ENCODE results near the gene PCYT2.
A peak's percentile ranks its signal among the peaks of the same experiment; 100 is the strongest.

PCYT2 gene

GRCh38 chr17:81934850-81935708, 23.9 kb upstream of the PCYT2 start:
- DNase-seq: no peak
- Mint-ChIP-seq H3K4me1 (peaks cover 22% of the 10 kb centered on the region), H3K9me3 (no peaks in the 10 kb centered on the region), H3K27me3 (peaks cover 22% of the 10 kb centered on the region), H3K27ac (no peak overlapping the region), H3K4me3 (peak overlapping the region; percentile 79), H3K36me3 (no peaks in the 10 kb centered on the region)
- CTCF ChIA-PET: interaction anchor here (1.9 kb wide), 1 partner anchor 87 kb away, joined by 4 read pairs; no protein-coding TSS in a partner anchor

- no peak for DNase-seq
- H3K9me3 Mint-ChIP-seq: no peaks in the 10 kb centered on the region
- CTCF ChIA-PET: no interaction called here
- H3K4me1 Mint-ChIP-seq: peaks cover 22% of the 10 kb centered on the region
- no peaks in the 10 kb centered on the region for H3K36me3 Mint-ChIP-seq
- H3K4me3 Mint-ChIP-seq: no peak overlapping the region
- H3K27me3 Mint-ChIP-seq: peaks cover 28% of the 10 kb centered on the region
- no peak overlapping the region for H3K27ac Mint-ChIP-seq
Observed at GRCh38 chr17:81934098-81934757, 23.0 kb upstream of the PCYT2 start.

GRCh38 chr17:81933178-81933699, 22.0 kb upstream of the PCYT2 start:
- CTCF ChIA-PET: no interaction called here
- H3K36me3 Mint-ChIP-seq: no peaks in the 10 kb centered on the region
- H3K27me3 Mint-ChIP-seq: peaks cover 37% of the 10 kb centered on the region
- DNase-seq: no peak
- H3K9me3 Mint-ChIP-seq: no peaks in the 10 kb centered on the region
- peaks cover 28% of the 10 kb centered on the region for H3K4me1 Mint-ChIP-seq
- H3K4me3 Mint-ChIP-seq: no peak overlapping the region
- H3K27ac Mint-ChIP-seq: no peak overlapping the region

GRCh38 chr17:81932333-81932983, 21.3 kb upstream of the PCYT2 start:
- Mint-ChIP-seq H3K4me3 (no peak overlapping the region), H3K27me3 (peaks cover 39% of the 10 kb centered on the region), H3K9me3 (no peaks in the 10 kb centered on the region), H3K4me1 (peaks cover 20% of the 10 kb centered on the region), H3K36me3 (no peaks in the 10 kb centered on the region), H3K27ac (peak overlapping the region; percentile 24)
- no peak for DNase-seq
- CTCF ChIA-PET: no interaction called here

GRCh38 chr17:81931557-81932332, 20.5 kb upstream of the PCYT2 start:
- peaks cover 39% of the 10 kb centered on the region for H3K27me3 Mint-ChIP-seq
- H3K9me3 Mint-ChIP-seq: no peaks in the 10 kb centered on the region
- peaks cover 20% of the 10 kb centered on the region for H3K4me1 Mint-ChIP-seq
- no peaks in the 10 kb centered on the region for H3K36me3 Mint-ChIP-seq
- H3K4me3 Mint-ChIP-seq: no peak overlapping the region
- H3K27ac Mint-ChIP-seq: no peak overlapping the region
- no peak for DNase-seq
- CTCF ChIA-PET: no interaction called here

- no peaks in the 10 kb centered on the region for H3K9me3 Mint-ChIP-seq
- peak overlapping the region; percentile 17 for H3K27ac Mint-ChIP-seq
- H3K4me3 Mint-ChIP-seq: peak overlapping the region; percentile 15
- H3K4me1 Mint-ChIP-seq: peaks cover 20% of the 10 kb centered on the region
- H3K27me3 Mint-ChIP-seq: peaks cover 39% of the 10 kb centered on the region
- H3K36me3 Mint-ChIP-seq: no peaks in the 10 kb centered on the region
- DNase-seq: no peak
- CTCF ChIA-PET: no interaction called here
Observed at GRCh38 chr17:81931189-81931556, 20.0 kb upstream of the PCYT2 start.

- H3K9me3 Mint-ChIP-seq: no peaks in the 10 kb centered on the region
- CTCF ChIA-PET: no interaction called here
- peak overlapping the region; percentile 15 for H3K4me3 Mint-ChIP-seq
- peak overlapping the region; percentile 49 for H3K27ac Mint-ChIP-seq
- H3K36me3 Mint-ChIP-seq: no peaks in the 10 kb centered on the region
- peaks cover 21% of the 10 kb centered on the region for H3K4me1 Mint-ChIP-seq
- no peak for DNase-seq
- peaks cover 39% of the 10 kb centered on the region for H3K27me3 Mint-ChIP-seq
Observed at GRCh38 chr17:81930142-81931125, 19.2 kb upstream of the PCYT2 start.

- CTCF ChIA-PET: no interaction called here
- H3K27me3 Mint-ChIP-seq: peaks cover 39% of the 10 kb centered on the region
- no peak for DNase-seq
- peaks cover 31% of the 10 kb centered on the region for H3K4me1 Mint-ChIP-seq
- no peaks in the 10 kb centered on the region for H3K36me3 Mint-ChIP-seq
- peak overlapping the region; percentile 49 for H3K4me3 Mint-ChIP-seq
- H3K27ac Mint-ChIP-seq: no peak overlapping the region
- no peaks in the 10 kb centered on the region for H3K9me3 Mint-ChIP-seq
Observed at GRCh38 chr17:81929253-81930141, 18.3 kb upstream of the PCYT2 start.

GRCh38 chr17:81928544-81929252, 17.5 kb upstream of the PCYT2 start:
- H3K4me1 Mint-ChIP-seq: peaks cover 38% of the 10 kb centered on the region
- H3K4me3 Mint-ChIP-seq: peak overlapping the region; percentile 58
- no peak overlapping the region for H3K27ac Mint-ChIP-seq
- peaks cover 39% of the 10 kb centered on the region for H3K27me3 Mint-ChIP-seq
- H3K36me3 Mint-ChIP-seq: no peaks in the 10 kb centered on the region
- CTCF ChIA-PET: interaction anchor here (2.3 kb wide), 1 partner anchor 12 kb away, joined by 8 read pairs; the partner anchor contains the start of gene SIRT7
- H3K9me3 Mint-ChIP-seq: no peaks in the 10 kb centered on the region
- DNase-seq: no peak

- Mint-ChIP-seq H3K4me3 (peak within 1 kb of the TSS; percentile 88), H3K36me3 (peaks cover under 1% of the 10 kb centered on the region), H3K27ac (peak within 1 kb of the TSS; percentile 94), H3K4me1 (peaks cover 41% of the 10 kb centered on the region), H3K27me3 (peaks cover 39% of the 10 kb centered on the region), H3K9me3 (no peaks in the 10 kb centered on the region)
- DNase-seq: peak; percentile 91
- CTCF ChIA-PET: interaction anchor here (0.8 to 2.3 kb wide), 4 partner anchors 11 to 110 kb away, joined by 3 to 8 read pairs (median 4); partner anchors contain the start of genes DCXR and SIRT7
Observed at GRCh38 chr17:81927653-81928543, 16.7 kb upstream of the PCYT2 start, which contains the start of gene MAFG. TSS of gene MAFG (minus strand) at chr17:81927735. CDS start at chr17:81923185, 4,550 bp downstream.

Measured in activated naive CD4-positive, alpha-beta T cell treated with anti-CD3 and anti-CD28 coated beads, Interleukin-2, amount 10 ng/mL, durations not matched to agents 7 days and 5 days (primary cell).